MCF 10A (cell line): ENCODE measurements around the gene MAOA. TPM values are rescaled to one million over a fixed set of nuclear protein-coding genes. Genes with fewer than 3 reads are reported as not detected.

Source experiments
- BruUV-seq: library from RNA; stranded (reverse); fragments of 400-500 nt; replicated peaks from 2 replicates; lab custom pipeline; 2021; lab: Mats Ljungman, UMichigan
- CTCF ChIA-PET: fragments of 300-600 bp; sonication (Branson Sonifier 250); formaldehyde crosslinking; extraction: SDS; loops from one replicate; lab custom pipeline; 2021; ENCODE audit warnings: antibody characterized with exemption, inconsistent platforms; lab: Yijun Ruan, JAX
- POLR2A ChIA-PET: fragments of 300-600, 350-650 bp; sonication (Branson Sonifier 250); formaldehyde crosslinking; extraction: SDS; loops from one replicate; lab custom pipeline; 2020; ENCODE audit warnings: antibody characterized with exemption, inconsistent platforms; lab: Yijun Ruan, JAX
- DNase-seq: peaks from one replicate; pipeline ENCODE4 v3.0.0-alpha.2; 2018; ENCODE audit not compliant: unreplicated experiment
- H3K27ac Mint-ChIP-seq: one replicate; pipeline ENCODE4 v1.8.0; 2022; ENCODE audit warnings: mild to moderate bottlenecking, low read depth, mixed read lengths; ENCODE audit not compliant: unreplicated experiment
- H3K27me3 Mint-ChIP-seq: one replicate; pipeline ENCODE4 v1.8.0; 2022; ENCODE audit warnings: mixed read lengths; ENCODE audit not compliant: insufficient read depth, unreplicated experiment
- H3K36me3 Mint-ChIP-seq: one replicate; pipeline ENCODE4 v1.8.0; 2022; ENCODE audit warnings: mild to moderate bottlenecking, moderate library complexity, mixed read lengths; ENCODE audit not compliant: insufficient read depth, unreplicated experiment
- H3K4me1 Mint-ChIP-seq: one replicate; pipeline ENCODE4 v1.8.0; 2022; ENCODE audit warnings: mixed read lengths; ENCODE audit not compliant: insufficient read depth, unreplicated experiment
- H3K4me3 Mint-ChIP-seq: one replicate; pipeline ENCODE4 v1.8.0; 2022; ENCODE audit warnings: mild to moderate bottlenecking, moderate library complexity, mixed read lengths; ENCODE audit not compliant: unreplicated experiment
- H3K9me3 Mint-ChIP-seq: one replicate; pipeline ENCODE4 v1.8.0; 2022; ENCODE audit warnings: mixed read lengths; ENCODE audit not compliant: unreplicated experiment
- intact Hi-C: fragments of 100-400 bp; cut with micrococcal nuclease; formaldehyde crosslinking; loops from 2 replicates; pipeline ENCODE4 v1.14.1; 2022
- total RNA-seq: library from RNA; stranded (reverse); gene quantifications from 2 replicates; pipeline ENCODE4 v1.2.3, GENCODE V29; 2022
- TF ChIP-seq, protein P1 (sequence below): fragments of 200-600 bp; IDR thresholded peaks from one replicate; pipeline ENCODE4 v1.8.0; 2022; ENCODE audit warnings: antibody characterized with exemption, mild to moderate bottlenecking; ENCODE audit not compliant: unreplicated experiment

The MAOA gene
- total RNA-seq, 1 experiment from 2014 or later, result 8.2 TPM

- CTCF ChIA-PET, result no interaction called here
- intact Hi-C loops, result no loop called here
These were observed 26.9 kb upstream of the MAOA start for GRCh38 chrX:43629229-43629628.

DNA sequence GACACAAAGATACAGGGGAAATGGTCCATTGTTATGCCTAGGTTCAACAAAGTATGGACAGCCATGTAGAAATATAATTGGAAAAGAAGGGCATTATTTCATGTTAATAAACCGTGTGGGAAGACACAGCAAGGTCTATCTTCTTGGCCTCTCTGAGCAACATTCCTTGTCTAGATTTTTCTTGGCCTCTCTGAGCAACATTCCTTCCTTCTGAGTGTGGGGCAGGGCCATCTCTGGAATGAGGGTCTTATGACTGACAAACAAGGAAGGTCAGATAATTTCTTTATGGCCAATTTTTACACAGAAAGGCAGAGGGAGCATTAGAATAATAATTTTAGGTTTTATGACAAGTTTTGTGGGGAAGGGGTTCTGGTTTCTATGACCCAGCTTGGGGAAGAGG is 24.3 kb upstream of the MAOA start:
- Mint-ChIP-seq H3K4me1 (no peaks in the 10 kb centered on the region), H3K27me3 (peaks cover 75% of the 10 kb centered on the region), H3K27ac (no peak overlapping the region), H3K9me3 (no peaks in the 10 kb centered on the region), H3K4me3 (no peak overlapping the region), H3K36me3 (no peaks in the 10 kb centered on the region)
- POLR2A ChIA-PET, result no interaction called here
- intact Hi-C loops, result no loop called here
- BruUV-seq, result no TSS peak
- CTCF ChIA-PET, result interaction anchor here (0.7 to 1.4 kb wide), 3 partner anchors 33 to 612 kb away, joined by 3 to 5 read pairs (median 3); no protein-coding TSS in a partner anchor
- DNase-seq, result no peak
- TF ChIP-seq, protein P1, sequence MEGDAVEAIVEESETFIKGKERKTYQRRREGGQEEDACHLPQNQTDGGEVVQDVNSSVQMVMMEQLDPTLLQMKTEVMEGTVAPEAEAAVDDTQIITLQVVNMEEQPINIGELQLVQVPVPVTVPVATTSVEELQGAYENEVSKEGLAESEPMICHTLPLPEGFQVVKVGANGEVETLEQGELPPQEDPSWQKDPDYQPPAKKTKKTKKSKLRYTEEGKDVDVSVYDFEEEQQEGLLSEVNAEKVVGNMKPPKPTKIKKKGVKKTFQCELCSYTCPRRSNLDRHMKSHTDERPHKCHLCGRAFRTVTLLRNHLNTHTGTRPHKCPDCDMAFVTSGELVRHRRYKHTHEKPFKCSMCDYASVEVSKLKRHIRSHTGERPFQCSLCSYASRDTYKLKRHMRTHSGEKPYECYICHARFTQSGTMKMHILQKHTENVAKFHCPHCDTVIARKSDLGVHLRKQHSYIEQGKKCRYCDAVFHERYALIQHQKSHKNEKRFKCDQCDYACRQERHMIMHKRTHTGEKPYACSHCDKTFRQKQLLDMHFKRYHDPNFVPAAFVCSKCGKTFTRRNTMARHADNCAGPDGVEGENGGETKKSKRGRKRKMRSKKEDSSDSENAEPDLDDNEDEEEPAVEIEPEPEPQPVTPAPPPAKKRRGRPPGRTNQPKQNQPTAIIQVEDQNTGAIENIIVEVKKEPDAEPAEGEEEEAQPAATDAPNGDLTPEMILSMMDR, result no peak

More at GRCh38 chrX:43629229-43629628, 26.9 kb upstream of the MAOA start:
- H3K27ac Mint-ChIP-seq, result no peak overlapping the region
- no peak for DNase-seq
- no peaks in the 10 kb centered on the region for H3K9me3 Mint-ChIP-seq
- no peaks in the 10 kb centered on the region for H3K36me3 Mint-ChIP-seq
- BruUV-seq, result no TSS peak
- no peak overlapping the region for H3K4me3 Mint-ChIP-seq
- no peaks in the 10 kb centered on the region for H3K4me1 Mint-ChIP-seq
- TF ChIP-seq, protein P1, result no peak
- H3K27me3 Mint-ChIP-seq, result peaks cover 75% of the 10 kb centered on the region
- POLR2A ChIA-PET, result interaction anchor here (2.3 kb wide), 1 partner anchor 11 kb away, joined by 11 read pairs; no protein-coding TSS in a partner anchor

GRCh38 chrX:43633081-43633480 is 23.0 kb upstream of the MAOA start:
- H3K4me3 Mint-ChIP-seq, result no peak overlapping the region
- DNase-seq, result no peak
- TF ChIP-seq, protein P1, result no peak
- BruUV-seq, result no TSS peak
- ChIA-PET POLR2A (interaction anchor here (1.6 kb wide), 1 partner anchor 50 kb away, joined by 4 read pairs; no protein-coding TSS in a partner anchor), CTCF (interaction anchor here (1.4 kb wide), 1 partner anchor 35 kb away, joined by 5 read pairs; no protein-coding TSS in a partner anchor)
- H3K27me3 Mint-ChIP-seq, result peaks cover 70% of the 10 kb centered on the region
- no peaks in the 10 kb centered on the region for H3K4me1 Mint-ChIP-seq
- intact Hi-C loops, result no loop called here
- H3K36me3 Mint-ChIP-seq, result no peaks in the 10 kb centered on the region
- no peak overlapping the region for H3K27ac Mint-ChIP-seq
- H3K9me3 Mint-ChIP-seq, result no peaks in the 10 kb centered on the region

DNA sequence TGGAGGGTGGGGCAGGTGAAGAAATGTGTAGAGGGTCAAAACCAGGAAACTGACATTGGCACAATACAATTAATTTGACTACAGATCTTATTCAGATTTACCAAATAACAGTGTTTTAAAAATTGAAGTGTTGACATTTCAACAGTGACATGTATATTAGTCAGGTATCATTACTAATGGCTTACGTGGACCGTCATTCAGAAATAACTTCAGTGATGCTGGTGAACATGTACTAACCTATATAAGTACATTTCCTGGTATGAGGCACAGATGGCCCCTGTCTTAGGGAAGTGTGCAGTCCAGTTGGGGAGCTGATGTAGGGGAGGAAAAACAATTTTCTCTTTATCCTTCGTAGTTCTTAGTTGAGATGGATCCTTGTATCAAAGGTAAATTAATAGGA is 22.3 kb upstream of the MAOA start:
- no peak overlapping the region for H3K4me3 Mint-ChIP-seq
- no peaks in the 10 kb centered on the region for H3K9me3 Mint-ChIP-seq
- H3K27ac Mint-ChIP-seq, result no peak overlapping the region
- ChIA-PET CTCF (no interaction called here), POLR2A (interaction anchor here (0.7 to 1.6 kb wide), 5 partner anchors 11 to 51 kb away, joined by 3 to 7 read pairs (median 4); partner anchors contain the start of gene MAOA)
- TF ChIP-seq, protein P1, result no peak
- no peaks in the 10 kb centered on the region for H3K4me1 Mint-ChIP-seq
- BruUV-seq, result no TSS peak
- intact Hi-C loops, result no loop called here
- DNase-seq, result no peak
- H3K36me3 Mint-ChIP-seq, result no peaks in the 10 kb centered on the region
- H3K27me3 Mint-ChIP-seq, result peaks cover 72% of the 10 kb centered on the region
